ENCODE measurements around the gene KAT2B. TPM values are rescaled to one million over a fixed set of nuclear protein-coding genes. Genes with fewer than 3 reads are reported as not detected.

Gene KAT2B
- polyA plus RNA-seq, 1 donor from 2014 or later = 14.2 TPM

DNA sequence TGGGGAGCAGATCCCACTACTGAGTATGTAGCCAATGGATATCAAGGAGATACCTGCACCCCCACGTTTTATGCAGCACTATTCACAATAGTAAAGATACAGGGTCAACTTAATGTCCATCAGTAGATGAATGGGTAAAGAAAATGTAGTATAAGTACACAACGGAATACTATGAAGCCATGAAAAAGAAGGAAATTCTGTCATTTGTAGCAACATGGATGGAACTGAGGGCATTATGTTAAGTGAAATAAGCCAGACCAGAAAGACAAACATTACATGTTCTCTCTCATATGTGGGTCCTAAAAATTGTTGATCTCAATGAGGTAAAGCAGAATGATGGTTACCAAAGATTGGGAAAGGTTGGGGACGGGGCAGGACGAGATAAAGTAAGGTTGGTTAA is 42.7 kb upstream of the KAT2B start:
- Histone ChIP-seq H3K36me3 (ENCODE audit: insufficient read depth, low read length) (no peaks in the 10 kb centered on the region), H3K27me3 (ENCODE audit: insufficient read depth, low read depth, low read length) (no peaks in the 10 kb centered on the region), H3K4me3 (ENCODE audit: low read length) (no peak overlapping the region), H3K9me2 (ENCODE audit: insufficient read depth, low read length) (no peaks in the 10 kb centered on the region), H3K27ac (ENCODE audit: low read length) (no peak overlapping the region), H4K20me1 (ENCODE audit: insufficient read depth) (no peaks in the 10 kb centered on the region), H3K9me3 (ENCODE audit: low read length) (no peaks in the 10 kb centered on the region), H2AFZ (ENCODE audit: low read depth, low read length) (no peak overlapping the region), H3F3A (ENCODE audit: insufficient read depth, low read length, poor library complexity, severe bottlenecking) (no peaks in the 10 kb centered on the region), H3K9ac (ENCODE audit: low read length) (no peak overlapping the region), H3K79me2 (replicated peaks; ENCODE audit: insufficient read depth, low read length) (no peaks in the 10 kb centered on the region), H3K4me2 (ENCODE audit: low read length) (no peak overlapping the region)
- no peak for TF ChIP-seq POLR2AphosphoS5 (IDR thresholded peaks at IDR 0.05)
- no peak for TF ChIP-seq CTCF (IDR thresholded peaks at IDR 0.05; ENCODE audit: poor library complexity, severe bottlenecking)
- TF ChIP-seq MXI1 (conservative IDR thresholded peaks at IDR 0.05; ENCODE audit: poor library complexity, severe bottlenecking) = no peak
- TF ChIP-seq SMC3 (conservative IDR thresholded peaks at IDR 0.05; ENCODE audit: poor library complexity) = no peak
- TF ChIP-seq REST (IDR thresholded peaks at IDR 0.05; ENCODE audit: borderline replicate concordance) = no peak
- no peak for TF ChIP-seq RAD21 (conservative IDR thresholded peaks at IDR 0.05)

GRCh38 chr3:20001932-20002331 is 38.3 kb upstream of the KAT2B start:
- Histone ChIP-seq H3K79me2 (replicated peaks; ENCODE audit: insufficient read depth, low read length) (no peaks in the 10 kb centered on the region), H3K9me3 (ENCODE audit: low read length) (no peaks in the 10 kb centered on the region), H3F3A (ENCODE audit: insufficient read depth, low read length, poor library complexity, severe bottlenecking) (no peaks in the 10 kb centered on the region), H2AFZ (ENCODE audit: low read depth, low read length) (no peak overlapping the region), H3K9ac (ENCODE audit: low read length) (no peak overlapping the region), H3K27ac (ENCODE audit: low read length) (no peak overlapping the region), H3K4me2 (ENCODE audit: low read length) (no peak overlapping the region), H4K20me1 (ENCODE audit: insufficient read depth) (no peaks in the 10 kb centered on the region), H3K36me3 (ENCODE audit: insufficient read depth, low read length) (no peaks in the 10 kb centered on the region), H3K27me3 (ENCODE audit: insufficient read depth, low read depth, low read length) (no peaks in the 10 kb centered on the region), H3K9me2 (ENCODE audit: insufficient read depth, low read length) (no peaks in the 10 kb centered on the region), H3K4me3 (ENCODE audit: low read length) (no peak overlapping the region)
- no peak for TF ChIP-seq POLR2AphosphoS5 (IDR thresholded peaks at IDR 0.05)
- no peak for TF ChIP-seq EP300 (conservative IDR thresholded peaks at IDR 0.05; ENCODE audit: poor library complexity, severe bottlenecking)
- TF ChIP-seq MXI1 (conservative IDR thresholded peaks at IDR 0.05; ENCODE audit: poor library complexity, severe bottlenecking) = no peak
- TF ChIP-seq RAD21 (conservative IDR thresholded peaks at IDR 0.05) = no peak
- no peak for TF ChIP-seq EZH2 (IDR thresholded peaks at IDR 0.05; ENCODE audit: borderline replicate concordance, insufficient read depth, low read length, poor library complexity, severe bottlenecking)
- TF ChIP-seq CTCF (IDR thresholded peaks at IDR 0.05; ENCODE audit: poor library complexity, severe bottlenecking) = no peak
- no peak for TF ChIP-seq SMC3 (conservative IDR thresholded peaks at IDR 0.05; ENCODE audit: poor library complexity)
- TF ChIP-seq TAF1 (IDR thresholded peaks at IDR 0.05; ENCODE audit: low read depth) = no peak
- TF ChIP-seq REST (IDR thresholded peaks at IDR 0.05; ENCODE audit: borderline replicate concordance) = no peak

Measured in neural cell (in vitro differentiated cells).